Measurements from ENCODE around the gene DHRS4L2.
"Not testable (repeated sequence)": the region's sequence is repeated elsewhere in the genome, so short reads cannot be mapped to it uniquely, and the experiment has no call there.

DHRS4L2 gene

GRCh38 chr14:24001078-24001477 is 12.3 kb downstream of the DHRS4L2 start:
- H3K9me3 ChIP-seq (ENCODE audit: control insufficient read depth, low read length); H3K4me1 ChIP-seq (ENCODE audit: control insufficient read depth, insufficient read depth, low read length, poor library complexity, severe bottlenecking); H3K4me3 ChIP-seq (ENCODE audit: extremely low read depth, insufficient read depth, low read length, poor library complexity, severe bottlenecking); H3K36me3 ChIP-seq (ENCODE audit: control insufficient read depth, insufficient read depth, low read length); H3K27ac ChIP-seq (ENCODE audit: low read depth, low read length, severe bottlenecking): not testable (repeated sequence)

- H3K4me3 ChIP-seq (ENCODE audit: extremely low read depth, insufficient read depth, low read length, poor library complexity, severe bottlenecking); H3K36me3 ChIP-seq (ENCODE audit: control insufficient read depth, insufficient read depth, low read length); H3K4me1 ChIP-seq (ENCODE audit: control insufficient read depth, insufficient read depth, low read length, poor library complexity, severe bottlenecking); H3K9me3 ChIP-seq (ENCODE audit: control insufficient read depth, low read length); H3K27ac ChIP-seq (ENCODE audit: low read depth, low read length, severe bottlenecking): not testable (repeated sequence)
- WGBS, 2 experiments (ENCODE audit: insufficient coverage in 2 of 2): no CpG with 5 or more reads among the region's 2 CpGs
These were observed 12.9 kb downstream of the DHRS4L2 start for GRCh38 chr14:24001679-24002078.

GRCh38 chr14:24006471-24006816 is 17.7 kb downstream of the DHRS4L2 start:
- not testable (repeated sequence) for H3K27ac ChIP-seq (ENCODE audit: low read depth, low read length, severe bottlenecking); H3K4me3 ChIP-seq (ENCODE audit: extremely low read depth, insufficient read depth, low read length, poor library complexity, severe bottlenecking); H3K4me1 ChIP-seq (ENCODE audit: control insufficient read depth, insufficient read depth, low read length, poor library complexity, severe bottlenecking); H3K9me3 ChIP-seq (ENCODE audit: control insufficient read depth, low read length); H3K36me3 ChIP-seq (ENCODE audit: control insufficient read depth, insufficient read depth, low read length)
- WGBS, 2 experiments (ENCODE audit: insufficient coverage in 2 of 2): 47% methylated on average over 3 of the region's 15 CpGs; no CpG with 5 or more reads in 1 of the 2 experiments

- peak overlapping the region; percentile 18 for H3K4me3 ChIP-seq (ENCODE audit: extremely low read depth, insufficient read depth, low read length, poor library complexity, severe bottlenecking)
- H3K36me3 ChIP-seq (ENCODE audit: control insufficient read depth, insufficient read depth, low read length); H3K9me3 ChIP-seq (ENCODE audit: control insufficient read depth, low read length); H3K27ac ChIP-seq (ENCODE audit: low read depth, low read length, severe bottlenecking); H3K4me1 ChIP-seq (ENCODE audit: control insufficient read depth, insufficient read depth, low read length, poor library complexity, severe bottlenecking): not testable (repeated sequence)
- WGBS, 2 experiments (ENCODE audit: insufficient coverage in 2 of 2): 61% methylated on average over 3 of the region's 62 CpGs; no CpG with 5 or more reads in 1 of the 2 experiments
These were observed 18.3 kb downstream of the DHRS4L2 start for GRCh38 chr14:24006817-24007652.

GRCh38 chr14:24011051-24011450 is 22.3 kb downstream of the DHRS4L2 start:
- 60 to 63% methylated on average over 1 to 2 of the region's 2 CpGs for WGBS, 2 experiments (ENCODE audit: insufficient coverage in 2 of 2)
- H3K4me1 ChIP-seq (ENCODE audit: control insufficient read depth, insufficient read depth, low read length, poor library complexity, severe bottlenecking): no peaks in the 10 kb centered on the region
- no peaks in the 10 kb centered on the region for H3K9me3 ChIP-seq (ENCODE audit: control insufficient read depth, low read length)
- no peak overlapping the region for H3K27ac ChIP-seq (ENCODE audit: low read depth, low read length, severe bottlenecking)
- no peak overlapping the region for H3K4me3 ChIP-seq (ENCODE audit: extremely low read depth, insufficient read depth, low read length, poor library complexity, severe bottlenecking)
- no peaks in the 10 kb centered on the region for H3K36me3 ChIP-seq (ENCODE audit: control insufficient read depth, insufficient read depth, low read length)

- not testable (repeated sequence) for H3K36me3 ChIP-seq (ENCODE audit: control insufficient read depth, insufficient read depth, low read length); H3K9me3 ChIP-seq (ENCODE audit: control insufficient read depth, low read length); H3K27ac ChIP-seq (ENCODE audit: low read depth, low read length, severe bottlenecking); H3K4me1 ChIP-seq (ENCODE audit: control insufficient read depth, insufficient read depth, low read length, poor library complexity, severe bottlenecking); H3K4me3 ChIP-seq (ENCODE audit: extremely low read depth, insufficient read depth, low read length, poor library complexity, severe bottlenecking)
- WGBS, 2 experiments (ENCODE audit: insufficient coverage in 2 of 2): 83% methylated on average over 2 to 3 of the region's 4 CpGs
These were observed 24.1 kb downstream of the DHRS4L2 start for GRCh38 chr14:24012726-24013273.

GRCh38 chr14:24013654-24014514 is 25.2 kb downstream of the DHRS4L2 start:
- H3K4me3 ChIP-seq (ENCODE audit: extremely low read depth, insufficient read depth, low read length, poor library complexity, severe bottlenecking): no peak overlapping the region
- WGBS, 2 experiments (ENCODE audit: insufficient coverage in 2 of 2): 14 to 23% methylated on average over 8 of the region's 12 CpGs
- no peaks in the 10 kb centered on the region for H3K9me3 ChIP-seq (ENCODE audit: control insufficient read depth, low read length)
- H3K27ac ChIP-seq (ENCODE audit: low read depth, low read length, severe bottlenecking): no peak overlapping the region
- no peaks in the 10 kb centered on the region for H3K4me1 ChIP-seq (ENCODE audit: control insufficient read depth, insufficient read depth, low read length, poor library complexity, severe bottlenecking)
- H3K36me3 ChIP-seq (ENCODE audit: control insufficient read depth, insufficient read depth, low read length): no peaks in the 10 kb centered on the region

- H3K36me3 ChIP-seq (ENCODE audit: control insufficient read depth, insufficient read depth, low read length); H3K9me3 ChIP-seq (ENCODE audit: control insufficient read depth, low read length); H3K4me1 ChIP-seq (ENCODE audit: control insufficient read depth, insufficient read depth, low read length, poor library complexity, severe bottlenecking); H3K4me3 ChIP-seq (ENCODE audit: extremely low read depth, insufficient read depth, low read length, poor library complexity, severe bottlenecking); H3K27ac ChIP-seq (ENCODE audit: low read depth, low read length, severe bottlenecking): not testable (repeated sequence)
- WGBS, 2 experiments (ENCODE audit: insufficient coverage in 2 of 2): 82 to 100% methylated on average over 2 to 6 of the region's 6 CpGs
These were observed 27.0 kb downstream of the DHRS4L2 start for GRCh38 chr14:24015745-24016144.

GRCh38 chr14:24018978-24019377 is 30.2 kb downstream of the DHRS4L2 start:
- not testable (repeated sequence) for H3K4me3 ChIP-seq (ENCODE audit: extremely low read depth, insufficient read depth, low read length, poor library complexity, severe bottlenecking); H3K4me1 ChIP-seq (ENCODE audit: control insufficient read depth, insufficient read depth, low read length, poor library complexity, severe bottlenecking); H3K9me3 ChIP-seq (ENCODE audit: control insufficient read depth, low read length); H3K27ac ChIP-seq (ENCODE audit: low read depth, low read length, severe bottlenecking); H3K36me3 ChIP-seq (ENCODE audit: control insufficient read depth, insufficient read depth, low read length)

GRCh38 chr14:24019944-24020343 is 31.2 kb downstream of the DHRS4L2 start:
- no CpG with 5 or more reads among the region's 2 CpGs for WGBS, 2 experiments (ENCODE audit: insufficient coverage in 2 of 2)
- not testable (repeated sequence) for H3K9me3 ChIP-seq (ENCODE audit: control insufficient read depth, low read length); H3K4me3 ChIP-seq (ENCODE audit: extremely low read depth, insufficient read depth, low read length, poor library complexity, severe bottlenecking); H3K27ac ChIP-seq (ENCODE audit: low read depth, low read length, severe bottlenecking); H3K4me1 ChIP-seq (ENCODE audit: control insufficient read depth, insufficient read depth, low read length, poor library complexity, severe bottlenecking); H3K36me3 ChIP-seq (ENCODE audit: control insufficient read depth, insufficient read depth, low read length)

- H3K4me3 ChIP-seq (ENCODE audit: extremely low read depth, insufficient read depth, low read length, poor library complexity, severe bottlenecking); H3K4me1 ChIP-seq (ENCODE audit: control insufficient read depth, insufficient read depth, low read length, poor library complexity, severe bottlenecking); H3K36me3 ChIP-seq (ENCODE audit: control insufficient read depth, insufficient read depth, low read length); H3K27ac ChIP-seq (ENCODE audit: low read depth, low read length, severe bottlenecking); H3K9me3 ChIP-seq (ENCODE audit: control insufficient read depth, low read length): not testable (repeated sequence)
- WGBS, 2 experiments (ENCODE audit: insufficient coverage in 2 of 2): 90 to 94% methylated on average over 2 of the region's 3 CpGs
These were observed 31.8 kb downstream of the DHRS4L2 start for GRCh38 chr14:24020520-24020919.

Measured in mesodermal cell (in vitro differentiated cells).